A549 treated with DMSO at 1 μM for 4 hours (cell line): ENCODE results near the gene ITIH4. TPM values are rescaled to one million over a fixed set of nuclear protein-coding genes. Genes with fewer than 3 reads are reported as not detected.

Source experiments
- total RNA-seq: library from RNA; stranded (reverse); fragments of 200-300 nt; extraction: Qiagen RNA extraction; gene quantifications from 5 replicates; pipeline ENCODE4 v1.2.3, GENCODE V29; 2022; ENCODE audit warnings: low read depth

The ITIH4 gene
- total RNA-seq = 0.38 to 1.6 TPM (median 0.84 TPM) in 5 replicates

DNA sequence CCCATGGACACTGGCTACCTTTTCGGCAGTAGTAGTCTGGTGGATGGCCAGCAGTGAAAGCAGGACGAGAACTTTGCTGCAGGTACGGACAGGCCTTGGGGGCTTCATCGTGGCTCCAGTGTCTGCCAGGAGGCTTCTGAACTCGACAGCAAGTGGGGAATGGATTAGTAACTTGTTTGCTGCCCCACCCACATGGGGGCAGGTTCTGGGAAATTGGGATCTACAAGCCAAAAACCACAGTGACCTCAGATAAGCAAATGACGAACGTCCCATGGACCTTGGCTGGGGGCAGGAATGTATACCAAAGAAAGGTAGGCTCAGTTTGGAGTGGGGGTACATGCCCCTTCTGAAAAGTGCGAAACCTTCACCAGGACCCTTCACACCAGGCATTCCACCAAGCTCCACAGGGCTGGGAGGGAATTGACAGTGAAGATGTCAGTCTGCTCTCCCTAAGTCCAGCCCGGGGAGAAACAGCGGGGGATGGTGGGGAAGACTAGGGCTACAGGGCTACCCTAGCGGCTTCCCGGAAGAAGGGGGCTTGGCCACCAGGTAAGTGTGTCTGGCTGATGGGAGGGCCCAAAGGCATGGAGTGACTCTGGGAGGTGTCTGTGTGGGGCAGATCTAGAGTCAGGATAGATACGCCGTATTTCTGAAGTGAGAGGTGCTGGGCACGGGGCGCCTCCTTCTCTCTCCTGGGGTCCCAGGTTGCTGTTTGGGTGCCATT lies at the start of gene ITIH4:
ITIH4 (minus strand) TSS at position 138 of the 724 bp plus-strand sequence; CDS start at position 108, 30 bp downstream.

DNA sequence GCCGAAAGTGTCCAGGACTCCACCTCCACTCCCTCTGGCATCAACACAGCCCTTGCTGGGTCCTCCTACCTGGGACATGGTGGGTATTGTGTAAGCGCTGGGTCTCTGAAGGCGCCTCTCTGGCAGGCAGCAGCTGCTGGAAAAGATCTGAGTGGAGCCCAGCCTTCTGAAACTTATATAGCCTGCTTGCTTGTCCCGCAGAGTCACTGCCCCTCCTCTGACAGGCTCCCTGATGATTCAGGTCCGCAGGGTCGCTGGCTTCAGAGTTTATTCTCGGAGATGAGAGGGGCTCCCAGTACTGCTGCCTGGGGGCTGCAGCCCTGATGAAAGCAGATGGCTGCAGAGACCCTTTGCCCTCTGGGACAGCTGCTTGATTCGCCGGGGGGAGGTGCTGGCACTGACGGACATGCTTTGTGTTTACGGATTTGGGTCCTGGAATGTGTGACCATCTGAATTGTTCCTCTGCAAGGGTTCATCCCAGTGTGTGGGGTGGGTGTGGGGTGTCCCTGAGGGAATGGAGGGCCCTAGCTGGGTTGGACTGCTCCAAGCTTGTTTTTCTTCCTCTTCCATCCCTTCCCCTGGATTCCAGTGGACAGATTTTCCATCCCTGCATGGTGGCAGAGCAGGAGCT lies 4.5 kb upstream of the ITIH4 start, which contains the start of gene MUSTN1:
MUSTN1 (minus strand) TSS at position 149 of the 631 bp plus-strand sequence; CDS start at position 78, 71 bp downstream.

DNA sequence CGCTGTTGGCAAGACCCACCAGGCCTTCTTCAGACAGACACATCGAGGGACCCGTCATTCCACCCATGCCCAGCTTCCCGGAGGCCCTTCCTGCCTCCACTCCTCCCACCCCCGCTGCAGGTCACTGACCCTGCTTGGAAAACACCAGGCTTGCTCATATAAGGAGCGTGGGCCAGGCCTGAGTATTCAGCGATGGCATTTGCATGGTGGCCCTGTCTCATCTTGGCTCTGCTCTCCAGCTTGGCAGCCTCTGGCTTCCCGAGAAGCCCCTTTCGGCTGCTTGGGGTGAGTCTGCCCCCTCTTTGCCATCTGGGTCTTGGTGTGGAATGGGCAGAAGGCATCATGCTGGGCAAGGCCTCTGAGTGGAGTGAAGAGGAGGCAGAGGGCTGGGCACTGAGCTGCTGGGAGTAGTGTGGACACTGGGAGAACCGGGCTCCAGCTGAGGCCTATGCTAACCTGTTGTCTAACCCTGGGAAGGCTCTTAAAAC lies 35.8 kb downstream of the ITIH4 start, which contains the start of gene ITIH3:
ITIH3 (plus strand) TSS at position 185 of the 488 bp plus-strand sequence; CDS start at position 193, 8 bp downstream.

DNA sequence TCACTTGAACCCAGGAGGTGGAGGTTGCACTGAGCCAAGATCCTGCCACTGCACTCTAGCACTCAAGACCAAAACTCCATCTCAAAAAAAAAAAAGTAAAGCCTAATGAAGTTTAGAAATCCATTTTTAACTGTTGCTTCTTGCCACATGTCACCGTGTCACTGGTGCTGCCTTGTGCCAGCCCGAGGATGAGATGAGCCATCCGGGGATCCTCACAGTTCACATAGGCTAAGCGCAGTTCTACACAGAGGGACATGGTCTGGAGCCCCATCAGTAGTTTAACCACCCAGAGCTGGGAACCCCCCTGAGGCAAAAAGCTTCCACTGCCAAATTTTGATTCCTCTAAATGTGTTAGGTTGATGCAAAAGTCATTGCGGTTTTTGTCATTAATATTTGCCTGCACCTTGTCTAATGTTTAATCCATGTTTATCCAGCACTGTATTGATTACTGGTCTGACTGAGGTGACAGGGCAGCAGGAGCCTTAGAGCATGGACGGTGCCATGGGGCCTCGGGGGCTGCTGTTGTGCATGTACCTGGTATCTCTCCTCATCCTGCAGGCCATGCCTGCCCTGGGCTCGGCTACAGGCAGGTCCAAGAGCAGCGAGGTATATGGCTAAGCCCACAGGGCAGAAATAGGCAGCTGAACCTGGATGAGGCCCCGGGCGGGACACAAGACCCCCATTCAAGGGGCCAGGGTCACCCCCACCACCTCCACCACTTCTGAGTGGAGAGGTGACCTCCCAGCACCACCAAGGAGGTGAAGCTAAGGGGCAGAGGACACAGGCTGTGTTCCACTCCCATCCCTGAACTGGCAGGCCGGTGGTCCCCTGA lies 53.1 kb downstream of the ITIH4 start, which contains the start of gene ITIH1:
ITIH1 (plus strand) TSS at position 473 of the 832 bp plus-strand sequence; CDS start at position 490, 17 bp downstream.

DNA sequence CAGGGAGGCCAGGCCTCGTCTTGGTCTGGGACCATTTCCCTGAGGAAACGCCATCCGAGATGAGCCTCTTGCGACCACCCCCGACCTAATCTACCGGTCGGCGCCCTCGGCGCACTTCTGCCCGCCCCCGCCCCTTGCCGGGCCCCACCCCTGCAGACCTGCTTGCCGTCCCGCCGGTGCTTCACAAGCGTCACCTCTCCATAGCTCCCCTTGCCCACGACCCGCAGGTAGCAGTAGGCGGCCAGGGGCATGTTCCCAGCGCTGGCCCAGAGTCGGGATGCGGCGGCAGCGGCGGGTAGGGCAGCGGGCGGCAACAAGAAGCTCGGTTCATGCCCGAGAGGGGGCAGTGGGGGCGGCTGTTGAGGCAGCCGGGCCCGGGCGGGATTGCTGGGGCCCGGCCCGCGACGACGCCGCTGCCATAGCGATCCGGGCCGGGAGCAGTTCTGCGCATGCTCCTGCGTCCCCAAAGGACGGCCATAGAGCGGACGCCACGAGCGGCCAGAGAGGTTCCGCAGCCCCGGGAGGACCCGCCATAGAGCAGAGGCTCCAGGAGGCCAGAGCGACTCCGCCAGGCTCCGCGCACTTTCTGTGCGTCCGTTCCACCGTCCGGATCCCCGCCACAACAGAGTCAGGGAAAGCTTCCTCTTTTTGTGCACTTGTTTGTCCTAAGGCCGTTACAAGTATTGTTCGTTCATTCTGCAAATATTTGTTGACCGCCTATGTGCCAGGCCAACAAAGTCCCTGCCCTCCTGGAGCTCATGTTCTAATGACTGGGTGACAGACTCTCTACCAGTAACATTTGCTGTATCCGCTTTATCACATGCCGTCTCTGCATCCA lies 59.8 kb downstream of the ITIH4 start, which contains the start of gene NEK4:
NEK4 (minus strand) TSS at position 445 of the 838 bp plus-strand sequence; CDS start at position 251, 194 bp downstream.

Other genes starting within 250 kb of the ITIH4 start
- 12.6 to 20.0 TPM (median 18.3 TPM) in 5 replicates for gene PBRM1, start 144.8 kb downstream of the ITIH4 start, total RNA-seq
- gene GNL3, start 144.6 kb downstream of the ITIH4 start, total RNA-seq = 99.4 to 152 TPM (median 112 TPM) in 5 replicates
- gene GLT8D1, start 124.9 kb downstream of the ITIH4 start, total RNA-seq = 33.1 to 41.7 TPM (median 37.2 TPM) in 5 replicates
- 142 to 172 TPM (median 166 TPM) in 5 replicates for gene SPCS1, start 124.6 kb downstream of the ITIH4 start, total RNA-seq
- 12.3 to 15.7 TPM (median 15.0 TPM) in 5 replicates for gene NEK4, start 59.7 kb downstream of the ITIH4 start, total RNA-seq
- not detected in 5 replicates for gene ITIH1, start 53.1 kb downstream of the ITIH4 start, total RNA-seq
- gene ITIH3, start 35.9 kb downstream of the ITIH4 start, total RNA-seq = 0.08 TPM in 1 of 5 replicates, not detected in the others
- gene MUSTN1, start 4.3 kb upstream of the ITIH4 start, total RNA-seq = not detected in 5 replicates
- gene STIMATE, start 66.9 kb upstream of the ITIH4 start, total RNA-seq = 8.5 to 10.0 TPM (median 9.4 TPM) in 5 replicates
- gene SFMBT1, start 215.4 kb upstream of the ITIH4 start, total RNA-seq = 8.7 to 10.4 TPM (median 9.6 TPM) in 5 replicates